Ecto neural progenitor cell (in vitro differentiated cells): ENCODE results near the gene CDH3.
"Not testable (repeated sequence)": the region's sequence is repeated elsewhere in the genome, so short reads cannot be mapped to it uniquely, and the experiment has no call there.

ENCODE experiments used
- DNase-seq: peaks from one replicate; pipeline ENCODE4 v3.0.0-alpha.2; 2018; ENCODE audit warnings: low spot score

The CDH3 gene

DNA sequence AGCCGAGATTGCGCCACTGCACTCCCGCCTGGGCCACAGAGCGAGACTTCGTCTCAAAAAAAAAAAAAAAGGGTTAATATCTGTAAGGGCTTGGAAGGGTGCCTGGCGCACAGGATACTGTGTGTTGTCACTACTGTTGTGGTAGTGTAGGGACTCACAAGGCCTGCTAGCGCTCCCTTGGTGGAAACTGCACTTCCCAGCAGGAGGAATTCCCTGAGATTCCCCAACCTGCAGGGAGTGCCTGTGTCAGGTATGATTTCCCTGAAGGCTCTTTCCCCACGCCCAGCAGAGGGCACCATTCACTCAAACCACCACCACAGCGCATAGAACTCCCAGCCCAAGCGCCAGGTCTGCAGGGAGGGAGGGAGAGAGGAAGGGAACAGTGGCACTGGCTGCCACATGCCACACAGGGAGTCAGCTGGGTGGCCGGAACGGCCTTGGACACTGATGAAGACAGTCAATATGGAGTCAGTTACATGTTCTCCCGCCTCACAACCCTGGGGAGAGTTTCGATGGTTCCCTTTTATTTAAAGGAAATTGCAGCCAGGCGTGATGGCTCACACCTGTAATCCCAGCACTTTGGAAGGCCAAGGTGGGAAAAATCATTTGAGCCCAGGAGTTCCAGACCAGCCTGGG, 59.2 kb downstream of the CDH3 start:
- DNase-seq: peak; percentile 83

DNA sequence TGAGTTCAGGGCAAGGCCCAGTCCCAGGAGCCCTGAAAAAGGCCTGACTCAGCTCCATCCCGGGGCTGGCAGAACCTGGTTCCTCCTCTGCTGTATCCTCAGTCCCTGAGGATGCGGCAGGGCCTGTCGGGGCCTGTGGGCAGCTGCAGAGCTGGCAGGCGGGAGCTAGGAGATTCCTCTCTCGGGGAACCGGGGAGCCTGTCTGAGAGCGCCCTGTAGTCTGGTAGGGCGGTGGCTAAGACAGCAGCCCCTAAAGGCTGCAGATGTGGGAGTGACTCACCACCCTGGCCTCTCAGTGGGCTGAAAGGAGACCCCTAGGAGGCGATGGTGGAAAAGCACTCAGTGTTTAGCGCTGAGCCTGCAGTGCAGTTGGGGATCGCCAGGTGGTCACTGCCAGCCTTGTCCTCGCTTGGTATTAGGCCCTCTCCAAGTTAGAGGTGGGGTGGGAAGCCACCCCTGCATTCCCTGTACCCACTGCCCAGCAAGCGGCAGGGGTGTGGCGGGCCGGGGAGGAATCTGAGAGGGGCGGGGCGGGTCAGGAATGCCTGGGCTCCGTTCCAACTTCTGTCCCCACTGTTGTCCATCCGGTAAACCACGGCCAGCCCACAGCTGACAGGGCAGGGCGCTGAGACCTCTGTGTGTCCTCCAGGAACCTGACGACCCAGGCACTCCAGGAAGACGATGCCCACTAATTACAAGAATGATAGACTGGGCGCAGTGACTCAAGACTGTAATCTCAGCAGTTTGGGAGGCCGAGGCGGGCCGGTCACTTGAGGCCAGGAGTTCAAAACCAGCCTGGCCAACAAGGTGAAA, 62.4 kb downstream of the CDH3 start:
- DNase-seq: peak; percentile 76

DNA sequence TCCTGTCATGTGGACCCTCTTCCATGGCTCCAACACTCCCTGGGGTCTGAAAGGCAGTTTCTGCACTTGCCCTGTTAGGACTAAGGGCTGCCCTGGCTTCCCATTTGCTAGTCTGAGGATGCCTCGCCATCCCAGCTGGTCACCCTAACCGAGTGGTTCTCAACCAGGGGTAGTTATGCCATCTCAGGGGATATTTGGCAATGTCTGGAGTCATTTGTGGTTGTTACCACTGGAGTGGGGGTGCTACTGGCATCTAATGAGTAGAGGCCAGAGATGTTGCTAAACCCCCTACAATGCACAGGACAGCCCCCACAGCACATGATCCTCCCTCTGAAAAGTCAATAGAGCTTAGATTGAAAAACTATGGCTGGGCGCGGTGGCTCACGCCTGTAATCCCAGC, 65.1 kb downstream of the CDH3 start:
- DNase-seq: no peak

DNA sequence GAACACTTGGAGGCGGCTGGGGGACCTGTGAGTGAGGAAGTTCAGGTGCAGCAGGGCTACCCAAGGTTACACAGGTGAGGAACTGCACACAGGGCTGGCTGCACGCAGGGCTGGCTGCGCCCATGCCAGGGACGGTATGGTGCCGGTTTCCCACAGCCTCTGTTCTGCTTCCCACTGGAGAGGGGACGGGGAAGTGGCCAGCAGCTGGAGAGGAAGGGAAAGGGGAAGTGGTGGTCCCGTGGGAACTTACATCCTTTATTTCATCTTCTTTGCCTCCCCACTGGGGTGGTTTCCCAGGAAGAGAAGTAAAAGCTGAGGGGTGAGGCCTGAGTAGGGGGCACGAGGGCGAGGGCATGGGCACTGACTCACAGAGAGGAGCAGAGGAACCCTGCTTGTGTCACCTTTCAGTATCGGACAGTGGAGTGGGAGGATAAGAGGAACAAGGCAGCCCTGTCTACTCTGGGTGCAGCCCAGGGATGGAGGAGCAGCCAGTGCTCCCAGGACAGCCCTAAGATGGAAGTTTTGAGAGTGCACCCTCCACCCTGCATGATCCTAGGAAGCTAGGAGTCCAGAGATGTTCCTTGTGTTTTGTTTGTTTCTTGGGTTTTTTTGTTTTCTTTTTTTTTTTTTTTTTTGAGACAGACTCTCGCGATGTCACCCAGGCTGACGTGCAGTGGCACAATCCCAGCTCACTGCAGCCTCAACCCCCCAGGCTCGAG, 66.5 kb downstream of the CDH3 start:
- DNase-seq: no peak

DNA sequence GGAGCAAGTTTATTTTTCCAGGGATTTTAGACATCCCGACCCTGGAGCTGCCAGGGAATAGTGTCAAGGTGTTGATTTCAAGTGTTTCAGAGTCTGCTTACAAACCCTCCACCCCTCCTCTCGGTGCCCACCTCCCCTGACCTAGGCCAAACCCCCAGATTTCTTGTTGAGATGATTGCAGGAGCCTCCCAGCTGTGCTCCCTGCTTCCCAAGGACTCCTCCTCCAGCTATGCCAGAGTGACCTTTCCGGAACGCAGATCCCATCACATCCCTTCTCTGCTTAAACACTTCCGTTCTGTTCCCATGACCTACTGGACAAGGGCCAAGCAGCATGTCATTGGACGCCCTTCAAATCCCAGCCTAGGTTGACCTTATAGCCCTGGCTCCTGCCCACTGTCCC, 68.3 kb downstream of the CDH3 start:
- DNase-seq: no peak

DNA sequence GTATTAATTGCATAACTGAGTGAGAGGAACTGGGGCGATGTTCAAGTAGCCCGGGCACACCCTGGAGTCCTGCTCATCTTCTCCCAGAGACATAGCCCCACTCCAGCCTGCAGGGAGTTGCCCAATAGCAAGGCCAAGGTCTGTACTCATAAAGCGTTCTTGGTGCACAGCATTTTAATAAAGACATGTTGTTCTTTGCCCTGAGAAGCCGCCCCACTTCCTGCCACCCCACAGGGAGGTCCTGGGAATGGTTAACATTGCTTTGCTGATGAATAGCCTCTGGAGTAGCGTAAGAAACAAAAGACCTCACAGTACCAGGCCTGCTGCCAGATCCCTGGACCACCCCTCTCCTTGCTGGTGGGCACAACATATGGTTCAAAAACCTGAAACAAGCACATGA, 70.4 kb downstream of the CDH3 start:
- DNase-seq: no peak

DNA sequence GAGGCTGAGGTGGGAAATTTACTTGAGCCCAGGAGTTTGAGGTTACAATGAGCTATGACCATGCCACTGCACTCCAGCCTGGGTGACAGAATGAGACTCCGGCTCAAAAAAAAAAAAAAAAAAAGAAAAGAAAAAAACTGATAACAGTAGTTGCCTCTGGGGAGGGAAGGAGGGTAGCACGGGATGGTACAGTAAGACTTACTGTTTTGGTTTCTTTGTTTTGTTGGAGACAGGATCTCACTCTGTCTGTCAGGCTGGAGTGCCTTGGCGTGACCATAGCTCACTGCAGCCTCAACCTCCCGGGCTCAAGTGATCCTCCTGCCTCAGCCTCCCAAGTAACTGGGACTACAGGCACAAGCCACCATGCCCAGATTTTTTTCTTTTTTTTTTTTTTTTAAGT, 71.4 kb downstream of the CDH3 start:
- not testable (repeated sequence) for DNase-seq

DNA sequence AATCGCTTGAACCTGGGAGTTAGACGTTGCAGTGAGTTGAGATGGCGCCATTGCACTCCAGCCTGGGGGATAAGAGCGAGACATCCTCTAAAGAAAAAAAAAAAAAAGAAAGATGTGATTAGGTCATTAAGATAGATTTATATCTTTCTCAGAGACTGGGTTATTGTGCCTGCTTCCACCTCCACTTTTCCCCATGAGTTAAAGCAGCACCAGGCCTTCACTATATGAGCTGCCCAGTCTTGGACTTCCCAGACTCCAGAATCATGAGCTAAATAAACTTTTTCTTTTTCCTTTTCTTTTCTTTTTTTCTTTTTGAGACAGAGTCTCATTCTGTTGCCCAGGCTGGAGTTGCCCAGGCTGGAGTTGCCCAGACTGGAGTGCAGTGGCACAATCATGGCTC, 72.6 kb downstream of the CDH3 start:
- no peak for DNase-seq

DNA sequence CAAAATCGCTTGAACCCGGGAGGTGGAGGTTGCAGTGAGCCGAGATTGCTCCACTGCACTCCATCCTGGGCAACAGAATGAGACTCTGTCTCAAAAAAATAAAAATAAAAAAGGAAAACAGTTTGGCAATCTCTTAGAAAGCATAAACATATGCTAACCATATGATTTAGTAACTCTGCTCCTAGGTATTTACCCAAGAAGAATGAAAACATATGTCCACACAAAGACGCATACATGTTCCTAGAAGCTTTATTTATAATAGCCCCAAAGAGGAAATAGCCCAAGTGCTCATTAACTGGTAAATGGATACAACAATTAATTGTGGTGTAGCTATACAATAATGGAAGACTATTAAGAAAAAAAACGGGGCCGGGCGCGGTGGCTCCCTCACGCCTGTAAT, 73.5 kb downstream of the CDH3 start:
- no peak for DNase-seq

DNA sequence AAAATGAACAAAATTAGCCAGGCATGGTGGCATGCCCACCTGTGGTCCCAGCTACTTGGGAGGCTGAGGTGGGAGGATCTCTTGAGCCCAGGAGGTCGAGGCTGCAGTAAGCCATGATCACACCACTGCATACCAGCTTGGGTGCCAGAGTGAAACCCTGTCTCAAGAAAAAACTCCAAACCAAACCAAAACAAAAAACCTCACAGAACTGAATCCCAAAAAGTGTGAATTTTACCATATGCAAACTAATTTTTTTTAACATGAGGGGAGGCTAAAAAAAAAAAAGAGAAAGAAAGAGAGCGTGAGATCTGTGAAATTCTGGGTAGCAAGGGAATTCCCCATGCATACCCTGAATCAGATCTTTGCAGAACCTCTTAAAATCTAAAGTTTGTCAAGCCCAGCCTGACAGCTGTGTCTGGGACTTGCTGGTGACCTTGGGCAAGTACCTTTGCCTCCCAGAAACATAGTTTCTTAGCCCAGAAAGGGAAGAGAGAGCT, 74.9 kb downstream of the CDH3 start:
- DNase-seq: no peak

DNA sequence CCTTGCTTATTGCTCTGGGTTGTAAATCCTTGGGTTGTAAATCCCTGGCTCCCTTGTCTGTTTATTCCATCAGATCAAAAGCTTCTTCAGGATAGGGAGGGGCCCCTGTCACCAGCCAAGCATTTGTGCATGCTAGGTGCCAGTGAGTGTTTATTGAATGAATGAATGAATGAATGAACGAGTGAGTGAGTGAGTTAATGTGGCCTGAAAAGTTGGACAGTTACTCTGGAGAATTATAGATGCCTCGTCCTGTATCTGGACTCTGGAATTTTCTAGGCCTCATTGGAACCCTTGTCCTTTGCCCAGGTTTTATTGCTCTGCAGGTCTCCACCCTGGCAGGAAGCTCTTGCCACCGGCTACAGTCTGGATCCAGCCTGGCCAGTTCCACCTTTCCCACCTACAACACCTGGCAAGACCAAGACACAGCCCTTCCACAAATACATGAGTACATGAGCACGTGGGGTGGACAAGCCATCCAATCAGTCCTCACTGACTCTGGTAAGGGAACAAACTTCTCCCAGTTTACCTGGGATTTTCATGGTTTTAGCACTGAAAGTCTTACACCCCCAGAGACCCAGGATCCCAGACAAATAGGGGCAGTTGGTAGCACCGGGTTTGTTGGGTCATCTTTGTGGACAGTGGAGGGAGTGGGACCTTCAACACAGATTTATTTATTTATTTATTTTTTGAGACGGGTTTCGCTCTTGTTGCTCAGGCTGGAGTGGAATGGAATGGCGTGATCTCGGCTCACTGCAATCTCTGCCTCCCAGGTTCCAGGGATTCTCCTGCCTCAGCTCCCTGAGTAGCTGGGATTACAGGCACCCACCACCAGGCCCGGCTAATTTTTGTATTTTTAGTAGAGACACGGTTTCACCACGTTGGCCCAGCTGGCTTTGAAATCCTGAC, 77.3 kb downstream of the CDH3 start:
- DNase-seq: no peak

DNA sequence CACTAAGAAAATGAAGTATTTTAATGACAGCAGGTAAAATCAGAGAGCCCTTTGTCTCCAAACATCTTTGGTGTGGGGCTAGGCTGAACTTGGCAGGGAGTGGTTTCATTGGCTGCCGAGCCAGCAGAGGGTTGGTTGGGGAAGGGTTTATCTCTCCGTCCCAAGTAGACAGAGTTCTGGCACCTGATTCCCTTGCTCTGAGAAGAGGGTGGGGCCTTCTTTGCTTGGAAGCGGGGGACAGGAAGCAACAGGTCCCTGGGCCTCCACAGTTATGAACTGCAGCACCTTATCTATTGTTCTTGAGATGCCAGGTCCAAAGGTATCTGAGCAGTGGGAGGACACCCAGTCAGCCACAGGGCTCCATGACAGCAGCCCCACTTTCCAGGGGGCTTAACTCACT, 79.7 kb downstream of the CDH3 start:
- DNase-seq: no peak

DNA sequence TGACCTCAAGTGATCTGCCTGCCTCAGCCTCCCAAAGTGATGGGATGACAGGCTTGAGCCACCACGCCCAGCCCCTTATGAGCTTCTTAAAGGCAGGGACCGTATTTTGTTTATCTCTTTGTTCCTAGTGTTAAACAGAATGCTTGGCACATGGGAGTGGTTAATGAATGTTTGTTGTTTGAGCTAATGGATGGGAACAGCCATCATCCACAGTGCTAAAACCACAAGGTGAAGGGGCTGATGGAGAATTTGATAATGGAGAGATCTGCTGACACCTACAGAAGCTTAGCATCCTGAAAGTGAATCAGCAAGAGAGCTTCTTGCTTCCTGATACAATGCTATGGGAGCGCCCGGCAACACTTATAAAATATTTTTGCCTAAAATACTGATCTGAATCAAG, 83.4 kb downstream of the CDH3 start:
- DNase-seq: no peak

DNA sequence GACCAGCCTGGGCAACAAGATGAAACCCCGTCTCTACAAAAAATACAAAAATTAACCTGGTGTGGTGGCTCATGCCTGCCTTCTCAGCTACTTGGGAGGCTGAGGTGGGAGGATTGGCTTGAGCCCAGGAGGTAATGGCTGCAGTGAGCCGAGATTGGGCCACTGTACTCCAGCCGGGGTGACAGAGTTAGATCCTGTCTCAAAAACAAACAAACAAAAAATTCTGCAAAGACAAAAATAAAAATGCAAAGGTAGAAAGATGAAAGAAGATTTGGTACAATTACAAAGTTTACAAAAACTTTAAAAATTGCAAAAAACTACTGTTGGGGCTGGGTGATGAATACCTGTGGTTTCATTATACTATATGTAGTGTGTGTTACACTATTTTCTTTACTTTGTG, 86.5 kb downstream of the CDH3 start:
- no peak for DNase-seq

DNA sequence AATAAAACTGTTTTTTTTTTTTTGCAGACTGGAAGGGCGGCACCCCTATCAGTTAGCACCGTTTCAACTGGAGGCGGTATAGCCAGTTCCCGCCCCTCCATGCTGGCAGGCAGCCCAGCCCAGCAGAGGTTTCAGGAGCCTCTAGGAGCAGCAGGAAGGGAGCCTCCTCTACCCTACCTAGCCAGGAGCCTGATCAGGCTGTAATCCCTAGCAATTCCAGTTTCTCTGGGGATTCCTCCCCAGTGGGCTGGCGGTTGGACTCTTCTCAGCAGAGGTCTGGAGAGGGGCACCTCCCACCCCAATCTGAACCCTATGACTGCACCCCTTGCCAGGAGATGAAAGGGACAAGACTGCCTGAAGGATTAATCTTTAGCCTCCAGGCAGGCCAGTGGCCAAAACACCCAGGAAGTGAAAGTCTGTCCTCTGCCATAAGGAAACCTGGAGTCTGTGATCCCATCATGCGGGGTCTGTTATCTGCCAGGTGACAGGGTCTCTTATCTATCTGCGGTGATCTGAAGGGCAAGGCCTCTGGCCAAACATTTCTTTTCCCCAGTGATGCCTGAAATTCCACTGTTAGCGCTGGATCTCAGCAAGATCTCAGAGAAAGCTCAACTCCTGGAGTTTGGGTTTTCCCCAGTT, 87.1 kb downstream of the CDH3 start:
- no peak for DNase-seq

DNA sequence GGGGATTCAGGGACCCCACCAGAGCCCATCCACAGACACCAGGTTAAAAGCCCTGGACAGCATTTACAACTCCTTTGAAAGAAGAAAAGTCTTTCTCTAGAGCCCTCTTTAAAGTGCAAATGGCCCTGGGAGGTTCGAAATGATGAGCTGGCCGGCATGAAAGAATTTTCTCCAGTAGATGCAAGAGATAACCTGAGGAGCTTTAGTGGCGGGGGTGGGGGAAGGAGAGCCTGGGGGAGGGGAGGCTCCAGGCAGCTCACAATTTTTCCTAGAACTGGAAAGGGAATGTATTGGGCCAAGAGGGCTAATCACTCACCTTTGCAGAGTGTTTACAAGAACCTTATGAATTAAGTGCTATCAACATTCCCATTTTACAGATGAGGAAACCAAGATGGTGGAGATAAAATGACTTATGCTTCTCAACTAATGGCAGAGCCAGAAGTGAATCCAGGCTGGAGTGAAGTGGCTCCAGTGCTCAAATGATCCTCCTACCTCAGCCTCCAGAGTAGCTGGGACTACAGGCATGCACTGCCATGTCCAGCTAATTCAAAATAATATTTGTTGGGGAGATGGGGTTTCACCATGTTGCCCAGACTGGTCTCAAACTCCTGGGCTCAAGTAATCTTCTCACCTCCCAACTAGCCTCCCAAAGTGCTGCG, 87.8 kb downstream of the CDH3 start:
- no peak for DNase-seq

DNA sequence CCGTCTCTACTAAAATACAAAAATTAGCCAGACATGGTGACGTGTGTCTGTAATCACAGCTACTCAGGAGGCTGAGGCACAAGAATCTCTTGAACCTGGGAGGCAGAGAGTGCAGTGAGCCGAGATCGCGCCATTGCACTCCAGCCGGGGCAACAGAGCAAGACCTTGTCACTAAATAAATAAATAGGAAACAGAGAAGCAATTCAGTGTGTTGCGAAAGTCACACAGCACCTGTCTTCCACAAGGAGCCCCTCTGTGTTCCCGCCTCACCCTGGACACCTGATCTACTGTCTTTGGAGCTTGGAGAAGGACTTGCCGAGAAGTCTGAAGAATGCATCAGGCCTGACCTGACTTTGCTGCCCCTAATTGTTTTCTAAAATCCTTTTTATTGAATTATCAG, 88.5 kb downstream of the CDH3 start:
- DNase-seq: no peak

DNA sequence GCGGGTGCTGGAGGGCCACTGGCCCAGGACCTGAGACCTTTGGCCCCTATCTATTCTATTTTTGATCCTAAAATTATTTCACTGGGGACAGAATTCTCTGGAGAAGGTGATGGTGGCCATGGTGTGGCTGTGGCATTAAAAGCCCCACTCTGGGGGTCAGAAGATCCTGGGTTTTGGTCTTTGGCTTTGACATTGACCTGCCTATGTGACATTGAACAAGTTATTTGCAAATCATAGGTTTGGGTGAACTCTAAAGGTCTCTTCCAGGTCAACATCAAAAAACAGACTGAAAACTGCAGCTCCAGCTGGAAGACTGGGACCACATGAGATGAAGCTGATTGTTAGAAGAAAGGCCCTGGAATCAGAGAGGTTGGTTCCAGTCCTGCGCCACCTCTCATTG, 89.7 kb downstream of the CDH3 start:
- no peak for DNase-seq

DNA sequence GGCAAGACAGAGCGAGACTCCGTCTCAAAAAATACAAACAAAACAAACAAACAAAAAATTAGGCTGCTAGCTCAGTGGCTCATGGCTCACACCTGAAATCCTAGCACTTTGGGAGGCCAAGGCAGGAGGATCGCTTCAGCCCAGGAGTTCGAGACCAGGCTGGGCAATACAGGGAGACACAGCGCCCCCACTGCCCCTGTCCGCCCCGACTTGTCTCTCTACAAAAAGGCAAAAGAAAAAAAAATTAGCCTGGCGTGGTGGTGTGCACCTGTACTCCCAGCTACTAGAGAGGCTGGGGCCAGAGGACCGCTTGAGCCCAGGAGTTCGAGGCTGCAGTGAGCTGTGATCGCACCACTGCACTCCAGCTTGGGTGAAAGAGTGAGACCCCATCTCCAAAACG, 91.5 kb downstream of the CDH3 start:
- DNase-seq: no peak

DNA sequence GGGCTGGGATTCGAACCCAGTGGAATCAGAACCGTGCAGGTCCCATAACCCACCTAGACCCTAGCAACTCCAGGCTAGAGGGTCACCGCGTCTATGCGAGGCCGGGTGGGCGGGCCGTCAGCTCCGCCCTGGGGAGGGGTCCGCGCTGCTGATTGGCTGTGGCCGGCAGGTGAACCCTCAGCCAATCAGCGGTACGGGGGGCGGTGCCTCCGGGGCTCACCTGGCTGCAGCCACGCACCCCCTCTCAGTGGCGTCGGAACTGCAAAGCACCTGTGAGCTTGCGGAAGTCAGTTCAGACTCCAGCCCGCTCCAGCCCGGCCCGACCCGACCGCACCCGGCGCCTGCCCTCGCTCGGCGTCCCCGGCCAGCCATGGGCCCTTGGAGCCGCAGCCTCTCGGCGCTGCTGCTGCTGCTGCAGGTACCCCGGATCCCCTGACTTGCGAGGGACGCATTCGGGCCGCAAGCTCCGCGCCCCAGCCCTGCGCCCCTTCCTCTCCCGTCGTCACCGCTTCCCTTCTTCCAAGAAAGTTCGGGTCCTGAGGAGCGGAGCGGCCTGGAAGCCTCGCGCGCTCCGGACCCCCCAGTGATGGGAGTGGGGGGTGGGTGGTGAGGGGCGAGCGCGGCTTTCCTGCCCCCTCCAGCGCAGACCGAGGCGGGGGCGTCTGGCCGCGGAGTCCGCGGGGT, 92.1 kb downstream of the CDH3 start, which contains the start of gene CDH1:
TSS of gene CDH1 (plus strand) at position 247 of the 684 bp plus-strand sequence. CDS start at position 371, 124 bp downstream.
- peak; percentile 78 for DNase-seq
